HepG2 (cell line): ENCODE data around the gene UBE2I. TPM values are rescaled to one million over a fixed set of nuclear protein-coding genes. Genes with fewer than 3 reads are reported as not detected.

Experiments used
- BATF2 ChIP-seq: sonication (generic); formaldehyde crosslinking; IDR thresholded peaks from 2 replicates; pipeline ENCODE4 v1.8.0; 2022; ENCODE audit warnings: mild to moderate bottlenecking, missing genetic modification reagents, moderate library complexity
- ERF ChIP-seq: IDR thresholded peaks from 2 replicates; pipeline ENCODE4 v1.6.1; 2018; ENCODE audit warnings: missing biosample characterization, missing genetic modification reagents
- SMYD3 ChIP-seq: sonication (generic); formaldehyde crosslinking; IDR thresholded peaks from 2 replicates; pipeline ENCODE4 v1.8.1; 2023; ENCODE audit warnings: mild to moderate bottlenecking, missing genetic modification reagents
- SP2 ChIP-seq: sonication (generic); formaldehyde crosslinking; IDR thresholded peaks from 2 replicates; pipeline ENCODE4 v1.5.1; 2020; ENCODE audit warnings: mild to moderate bottlenecking, missing genetic modification reagents
- ZBTB7A ChIP-seq: sonication (generic); formaldehyde crosslinking; IDR thresholded peaks from 2 replicates; pipeline ENCODE4 v1.8.0; 2022; ENCODE audit warnings: mild to moderate bottlenecking, missing genetic modification reagents
- ZNF430 ChIP-seq: sonication (generic); formaldehyde crosslinking; IDR thresholded peaks from 2 replicates; pipeline ENCODE4 v1.9.0; 2021; ENCODE audit warnings: mild to moderate bottlenecking, missing genetic modification reagents
- ZSCAN12 ChIP-seq: sonication (generic); formaldehyde crosslinking; IDR thresholded peaks from 2 replicates; pipeline ENCODE4 v1.9.0; 2021; ENCODE audit warnings: mild to moderate bottlenecking, missing genetic modification reagents
- polyA plus RNA-seq, 8 experiments: library from polyadenylated mRNA; depleted of rRNA in 3 of 8; stranded (reverse) in 7 of 8; unstranded in 1 of 8; fragments of >200 nt; fragmentation: Illumina TruSeq in 4 of 8; extraction: Trizol in 4 of 8; gene quantifications; 2 replicates each; pipeline versions ENCODE4 v1.2.1 to v1.2.3, GENCODE V29; 2011 to 2016; ENCODE audit warnings: low read depth in 4 of 8, missing spikeins in 1 of 8, mixed read lengths in 1 of 8; ENCODE audit not compliant: insufficient read depth in 1 of 8
- total RNA-seq, 5 experiments: library from RNA; depleted of rRNA; stranded (reverse); fragments of >200 nt; fragmentation: Illumina TruSeq; extraction: Trizol; gene quantifications; 2 replicates each; pipeline ENCODE4 v1.2.3, GENCODE V29; 2016; ENCODE audit warnings: low read depth in 1 of 5
- TF ChIP-seq, protein P1 (sequence below): sonication (generic); formaldehyde crosslinking; IDR thresholded peaks from 2 replicates; pipeline ENCODE4 v1.4.0; 2020; ENCODE audit warnings: mild to moderate bottlenecking, missing genetic modification reagents

The UBE2I gene
- total and polyA plus RNA-seq, 2 of the 13 experiments (the other 11 are each of a cell fraction or from before 2014, with no cell fraction given) = 75.8 to 98.9 TPM

DNA sequence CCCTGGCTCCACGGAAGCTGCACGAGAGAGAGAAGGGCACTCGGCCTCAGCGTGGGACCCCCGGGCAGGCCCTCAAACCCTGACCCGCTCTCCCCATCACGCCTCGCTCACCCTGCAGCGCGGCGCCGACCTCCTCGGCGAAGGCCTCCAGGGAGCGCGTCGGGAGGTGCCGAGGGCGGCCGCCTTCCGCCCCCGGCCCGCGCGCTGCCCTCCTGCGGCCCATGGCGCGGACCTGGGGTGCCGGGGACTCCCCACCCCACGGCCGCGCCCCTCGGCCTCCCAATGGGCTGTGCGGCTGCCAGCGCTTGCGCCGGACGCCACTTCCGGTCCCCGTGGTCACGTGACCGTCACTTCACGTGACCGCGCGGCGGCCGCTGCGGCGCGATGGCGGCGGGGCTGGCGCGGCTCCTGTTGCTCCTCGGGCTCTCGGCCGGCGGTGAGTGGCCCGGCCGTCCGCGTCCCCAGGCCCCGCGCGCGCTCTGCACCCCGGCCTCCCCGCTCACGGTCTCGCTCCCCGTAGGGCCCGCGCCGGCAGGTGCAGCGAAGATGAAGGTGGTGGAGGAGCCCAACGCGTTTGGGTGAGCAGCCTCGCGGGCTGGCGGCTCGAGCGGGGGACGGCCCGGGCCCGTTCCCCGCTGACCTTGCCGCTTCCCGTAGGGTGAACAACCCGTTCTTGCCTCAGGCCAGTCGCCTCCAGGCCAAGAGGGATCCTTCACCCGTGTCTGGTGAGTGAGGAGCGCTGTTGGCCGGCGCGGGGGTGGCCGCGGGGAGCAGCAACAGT, 42.3 kb downstream of the UBE2I start, which contains the start of the genes GNPTG and TSR3 (continued):
- no peak for TF ChIP-seq SP2 (CRISPR knock-in tag)
- TF ChIP-seq SMYD3 (CRISPR knock-in tag) = no peak
- TF ChIP-seq ERF (CRISPR knock-in tag) = peak; percentile 79
- no peak for TF ChIP-seq ZSCAN12 (CRISPR knock-in tag)
- TF ChIP-seq ZNF430 (CRISPR knock-in tag) = 0 out of 2 replicates have a peak, but pooled peaks have one; percentile 12
- TF ChIP-seq, protein P1, sequence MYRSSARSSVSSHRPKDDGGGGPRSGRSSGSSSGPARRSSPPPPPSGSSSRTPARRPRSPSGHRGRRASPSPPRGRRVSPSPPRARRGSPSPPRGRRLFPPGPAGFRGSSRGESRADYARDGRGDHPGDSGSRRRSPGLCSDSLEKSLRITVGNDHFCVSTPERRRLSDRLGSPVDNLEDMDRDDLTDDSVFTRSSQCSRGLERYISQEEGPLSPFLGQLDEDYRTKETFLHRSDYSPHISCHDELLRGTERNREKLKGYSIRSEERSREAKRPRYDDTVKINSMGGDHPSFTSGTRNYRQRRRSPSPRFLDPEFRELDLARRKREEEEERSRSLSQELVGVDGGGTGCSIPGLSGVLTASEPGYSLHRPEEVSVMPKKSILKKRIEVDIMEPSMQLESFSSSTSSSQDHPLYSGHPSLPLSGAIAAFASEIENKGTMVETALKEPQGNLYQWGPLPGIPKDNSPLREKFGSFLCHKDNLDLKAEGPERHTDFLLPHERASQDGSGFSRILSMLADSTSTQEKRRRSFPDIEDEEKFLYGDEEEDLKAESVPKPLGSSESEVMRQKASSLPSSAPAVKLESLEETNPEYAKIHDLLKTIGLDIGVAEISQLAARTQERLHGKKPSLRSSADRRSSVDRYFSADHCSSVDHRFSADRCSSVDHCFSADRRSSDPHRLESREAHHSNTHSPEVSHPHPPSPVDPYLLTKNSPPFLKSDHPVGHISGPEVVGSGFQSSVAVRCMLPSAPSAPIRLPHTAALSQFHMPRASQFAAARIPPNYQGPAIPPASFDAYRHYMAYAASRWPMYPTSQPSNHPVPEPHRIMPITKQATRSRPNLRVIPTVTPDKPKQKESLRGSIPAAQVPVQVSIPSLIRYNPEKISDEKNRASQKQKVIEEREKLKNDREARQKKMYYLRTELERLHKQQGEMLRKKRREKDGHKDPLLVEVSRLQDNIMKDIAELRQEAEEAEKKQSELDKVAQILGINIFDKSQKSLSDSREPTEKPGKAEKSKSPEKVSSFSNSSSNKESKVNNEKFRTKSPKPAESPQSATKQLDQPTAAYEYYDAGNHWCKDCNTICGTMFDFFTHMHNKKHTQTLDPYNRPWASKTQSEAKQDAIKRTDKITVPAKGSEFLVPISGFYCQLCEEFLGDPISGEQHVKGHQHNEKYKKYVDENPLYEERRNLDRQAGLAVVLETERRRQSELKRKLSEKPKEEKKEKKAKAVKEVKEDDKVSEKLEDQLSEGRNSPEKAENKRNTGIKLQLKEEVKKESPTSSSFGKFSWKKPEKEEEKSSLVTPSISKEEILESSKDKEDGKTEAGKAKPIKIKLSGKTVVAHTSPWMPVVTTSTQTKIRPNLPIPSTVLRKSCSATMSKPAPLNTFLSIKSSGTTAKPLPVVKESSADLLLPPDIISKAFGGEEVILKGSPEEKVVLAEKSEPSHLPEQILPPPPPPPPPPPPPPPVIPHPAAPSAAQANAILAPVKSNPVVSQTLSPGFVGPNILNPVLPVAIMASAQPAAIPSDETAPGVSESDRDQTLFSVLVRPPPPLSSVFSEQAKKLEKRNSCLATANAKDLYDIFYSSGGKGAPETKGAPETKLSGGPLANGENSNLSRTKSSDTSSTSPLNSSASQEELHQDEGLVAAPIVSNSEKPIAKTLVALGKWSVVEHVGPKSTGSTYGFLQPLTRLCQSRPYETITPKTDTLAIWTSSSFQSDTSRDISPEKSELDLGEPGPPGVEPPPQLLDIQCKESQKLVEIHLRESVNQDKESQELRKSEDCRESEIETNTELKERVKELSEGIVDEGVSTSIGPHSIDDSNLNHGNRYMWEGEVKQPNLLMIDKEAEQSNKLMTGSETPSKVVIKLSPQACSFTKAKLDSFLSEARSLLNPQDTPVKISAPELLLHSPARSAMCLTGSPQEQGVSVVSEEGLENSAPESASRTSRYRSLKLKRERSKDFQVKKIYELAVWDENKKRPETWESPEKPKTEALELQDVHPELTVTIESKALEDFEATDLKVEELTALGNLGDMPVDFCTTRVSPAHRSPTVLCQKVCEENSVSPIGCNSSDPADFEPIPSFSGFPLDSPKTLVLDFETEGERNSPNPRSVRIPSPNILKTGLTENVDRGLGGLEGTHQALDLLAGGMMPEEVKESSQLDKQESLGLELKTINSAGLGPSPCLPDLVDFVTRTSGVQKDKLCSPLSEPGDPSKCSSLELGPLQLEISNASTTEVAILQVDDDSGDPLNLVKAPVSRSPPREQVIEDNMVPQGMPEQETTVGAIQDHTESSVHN (CRISPR knock-in tag) = no peak
- no peak for TF ChIP-seq ZBTB7A (CRISPR knock-in tag)
- TF ChIP-seq BATF2 (CRISPR knock-in tag) = peak; percentile 83; the same call in 1 of the 2 replicates
